ENCODE measurements around the gene EEFSEC. TPM values are rescaled to one million over a fixed set of nuclear protein-coding genes. Genes with fewer than 3 reads are reported as not detected.

EEFSEC gene
- total RNA-seq, 1 donor from 2014 or later = 16.9 TPM

DNA sequence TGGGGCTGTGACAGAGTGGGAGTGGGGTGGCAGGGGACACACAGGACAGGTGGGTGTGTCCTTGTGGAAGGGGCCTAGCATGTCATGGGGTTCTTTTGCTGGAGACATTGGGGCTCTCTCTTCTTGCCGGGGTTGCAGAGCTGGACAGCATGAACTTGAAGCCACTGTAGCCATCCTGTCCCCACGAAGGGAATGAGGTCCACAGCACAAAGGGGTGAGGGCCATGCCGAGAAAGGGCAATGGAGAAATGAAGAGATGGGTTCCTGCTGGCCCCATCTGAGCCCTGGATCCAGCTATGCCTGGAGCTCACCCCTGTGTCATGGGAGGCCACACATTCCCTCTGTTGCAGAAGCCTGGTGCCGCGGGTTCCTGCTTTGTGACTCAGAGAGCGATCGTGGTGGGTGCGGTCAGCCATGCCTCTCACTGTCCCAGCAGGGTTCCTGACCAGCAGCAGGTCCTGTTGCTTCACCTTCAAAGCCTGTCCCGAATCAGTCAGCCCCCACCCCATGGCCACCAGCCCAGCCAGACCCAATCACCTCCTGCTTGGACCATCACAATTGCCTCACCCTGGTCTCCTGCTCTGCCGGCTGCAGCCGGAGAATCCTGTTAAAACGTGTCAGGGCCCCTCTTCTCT lies 263.4 kb downstream of the EEFSEC start:
- DNase-seq = no peak
- ATAC-seq (ENCODE audit: poor library complexity) = no peak
- intact Hi-C loops (cut with DNase I) = no loop called here

DNA sequence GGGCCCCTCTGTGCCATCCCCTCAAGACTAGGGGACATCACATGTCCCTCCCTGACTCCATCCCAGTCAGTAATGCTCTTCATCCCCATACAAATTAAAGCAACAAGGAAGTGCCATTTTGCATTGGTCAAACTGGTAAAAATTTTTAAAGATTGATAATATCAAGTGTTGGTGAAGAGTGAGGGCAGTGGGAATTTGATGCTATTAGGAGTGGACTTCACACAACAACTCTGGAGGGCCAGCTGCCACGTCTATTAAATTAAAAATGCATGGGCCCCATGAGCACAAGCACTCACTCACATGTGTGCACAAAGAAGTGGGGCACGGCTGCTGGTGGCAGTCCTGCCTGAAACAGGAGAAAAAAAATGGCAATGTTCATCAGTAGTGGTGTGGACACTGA lies 265.6 kb downstream of the EEFSEC start:
- ATAC-seq (ENCODE audit: poor library complexity) (no peak), DNase-seq (no peak)
- intact Hi-C loops (cut with DNase I) = no loop called here

DNA sequence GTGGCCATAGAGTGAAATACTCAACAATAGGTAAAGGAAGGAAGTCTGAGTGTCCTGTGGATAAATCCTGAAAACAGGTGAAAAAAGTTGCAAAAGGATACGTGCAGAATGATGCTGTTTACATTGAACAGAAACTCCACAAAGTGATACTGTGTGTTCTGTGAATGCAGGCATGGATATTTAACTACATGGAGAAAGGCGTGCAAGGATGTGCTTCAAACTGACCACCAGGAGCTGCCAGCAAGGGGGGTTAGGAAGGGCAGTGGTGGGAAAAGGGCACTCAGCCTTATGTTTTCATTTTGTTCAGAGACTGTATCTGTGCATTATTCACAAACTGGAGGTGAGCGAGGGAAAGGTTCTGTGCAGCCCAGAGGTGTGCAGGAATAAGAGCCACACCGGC lies 266.0 kb downstream of the EEFSEC start:
- ATAC-seq (ENCODE audit: poor library complexity) (no peak), DNase-seq (no peak)
- intact Hi-C loops (cut with DNase I) = no loop called here

DNA sequence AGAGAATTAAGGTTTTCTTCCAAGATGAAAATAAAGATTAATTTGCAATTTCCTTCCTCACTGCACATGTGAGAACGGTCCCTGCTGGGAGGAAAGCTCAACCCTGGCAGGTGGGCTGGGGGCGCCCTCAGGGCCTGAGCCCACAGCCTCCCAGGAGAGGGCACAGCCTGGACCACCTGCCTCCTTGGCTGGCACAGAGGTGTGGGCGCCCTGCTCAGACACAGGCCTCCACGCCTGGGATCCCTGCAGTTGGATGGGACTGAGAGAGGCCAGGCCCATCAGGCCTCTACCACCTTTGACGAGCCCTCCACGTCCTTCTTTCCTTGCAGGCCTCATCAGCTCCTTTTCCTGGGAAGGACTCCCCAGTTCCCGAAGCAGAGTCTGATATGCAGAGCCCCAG lies 267.0 kb downstream of the EEFSEC start:
- no peak for ATAC-seq (ENCODE audit: poor library complexity)
- intact Hi-C loops (cut with DNase I) = no loop called here
- DNase-seq = no peak

DNA sequence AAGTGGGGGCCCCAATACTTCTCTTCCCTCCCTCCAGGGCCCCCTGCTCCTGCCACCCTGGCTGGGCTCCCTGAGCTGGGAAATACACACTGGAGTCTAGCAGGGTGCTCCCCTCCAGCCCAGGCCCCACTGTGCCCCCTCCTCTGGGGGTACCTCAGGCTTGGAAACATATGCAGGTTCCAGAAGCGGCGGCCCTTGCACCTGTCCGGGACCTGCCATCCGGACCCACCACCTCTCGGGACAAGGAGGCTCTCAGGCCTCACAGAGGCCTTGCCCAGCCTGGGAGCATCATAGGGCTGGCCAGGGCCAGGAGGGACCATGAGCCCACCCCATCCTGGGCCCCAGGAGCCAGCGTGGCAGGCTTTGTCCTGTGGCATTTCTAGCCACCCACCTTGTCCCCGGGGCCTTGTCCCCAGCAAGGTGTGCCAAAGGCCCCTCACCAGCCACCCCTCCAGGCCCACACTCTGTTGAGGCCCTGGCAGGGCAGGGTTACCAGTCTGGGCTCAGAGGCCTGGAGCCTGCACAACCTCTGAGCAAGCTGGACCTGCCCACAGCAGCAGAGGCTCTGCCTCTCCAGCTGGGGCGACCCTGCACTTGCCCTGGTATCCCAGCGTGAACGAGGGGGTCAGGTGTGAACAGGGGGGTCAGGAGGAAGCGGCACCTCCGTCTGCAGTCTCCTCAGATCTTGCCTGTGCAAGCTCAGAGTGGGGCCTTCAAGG lies 267.6 kb downstream of the EEFSEC start:
- DNase-seq (no peak), ATAC-seq (ENCODE audit: poor library complexity) (no peak)
- intact Hi-C loops (cut with DNase I) = no loop called here

DNA sequence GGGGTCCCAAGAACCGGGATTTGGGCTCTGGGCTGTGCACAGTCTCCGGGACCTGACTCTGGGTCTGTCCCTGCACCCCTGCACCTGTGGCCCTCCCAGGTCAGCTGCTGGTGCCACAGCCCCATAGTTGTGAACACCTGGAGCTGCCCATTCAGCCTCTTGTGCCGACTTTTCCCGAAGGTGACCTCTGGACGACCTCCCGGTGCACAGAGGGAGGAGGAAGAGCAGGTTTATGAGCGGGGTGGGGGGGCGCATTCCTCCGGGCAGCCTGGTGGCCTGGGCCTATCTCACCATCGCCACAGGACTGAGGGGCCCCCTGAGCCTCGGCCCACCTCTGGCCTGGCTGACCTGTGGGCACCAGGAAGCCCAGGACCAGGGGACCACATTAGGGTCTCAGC lies 268.2 kb downstream of the EEFSEC start:
- ATAC-seq (ENCODE audit: poor library complexity) (no peak), DNase-seq (no peak)
- intact Hi-C loops (cut with DNase I) = no loop called here

DNA sequence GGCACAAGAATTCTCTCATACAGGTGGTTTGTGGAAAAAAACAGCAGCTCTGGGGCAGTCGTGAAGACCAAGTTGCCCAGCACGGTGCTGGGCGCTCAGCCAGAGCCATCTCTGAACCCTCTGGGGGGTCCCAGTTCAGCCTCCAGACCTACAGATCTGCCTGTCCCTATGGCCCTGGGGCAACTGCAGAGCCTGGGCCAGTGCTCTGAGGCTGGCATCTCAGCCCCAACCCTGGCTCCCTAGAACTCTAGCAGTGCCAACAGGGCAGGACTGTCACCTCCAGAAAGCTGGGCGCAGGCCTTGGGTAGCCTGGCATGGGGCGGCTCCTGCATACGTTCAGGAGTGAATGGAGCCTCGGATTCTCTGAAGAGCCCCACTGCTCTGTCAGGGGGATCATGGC lies 268.7 kb downstream of the EEFSEC start:
- ATAC-seq (ENCODE audit: poor library complexity) (no peak), DNase-seq (no peak)
- intact Hi-C loops (cut with DNase I) = no loop called here

DNA sequence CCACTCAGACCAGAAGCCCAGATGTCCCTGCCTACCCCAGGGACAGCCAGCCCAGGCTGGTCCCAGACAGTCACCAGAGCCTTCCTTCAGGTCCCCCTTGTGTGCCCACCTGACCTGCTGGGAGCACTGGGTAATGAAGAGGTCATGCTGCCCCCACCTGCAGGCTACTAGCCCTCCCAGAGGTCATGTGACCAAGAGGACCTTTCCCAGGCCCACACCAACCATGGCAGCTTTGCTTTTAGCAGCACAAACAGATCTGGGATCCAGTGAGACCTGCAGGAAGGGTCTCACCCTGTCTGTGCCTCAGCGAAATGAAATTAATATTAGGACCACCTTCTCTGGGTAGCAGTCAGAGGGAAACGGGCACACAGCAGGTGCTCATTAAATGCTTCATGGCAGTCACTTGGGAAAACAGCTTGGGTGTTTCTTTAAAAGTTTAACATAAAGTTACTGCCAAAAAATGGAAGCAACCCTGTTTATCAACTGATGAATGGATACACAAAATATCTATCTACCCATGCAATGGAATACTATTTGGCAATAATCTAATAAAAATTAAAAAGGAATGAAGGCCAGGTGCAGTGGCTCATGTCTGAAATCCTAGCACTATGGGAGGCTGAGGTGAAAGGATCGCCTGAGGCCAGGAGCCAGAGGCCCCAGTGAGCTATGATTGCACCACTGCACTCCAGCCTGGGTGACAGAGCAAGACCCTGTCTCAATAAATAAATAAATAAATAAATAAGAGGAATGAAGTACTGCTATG lies 269.7 kb downstream of the EEFSEC start:
- intact Hi-C loops (cut with DNase I) = no loop called here
- DNase-seq = no peak
- ATAC-seq (ENCODE audit: poor library complexity) = no peak

DNA sequence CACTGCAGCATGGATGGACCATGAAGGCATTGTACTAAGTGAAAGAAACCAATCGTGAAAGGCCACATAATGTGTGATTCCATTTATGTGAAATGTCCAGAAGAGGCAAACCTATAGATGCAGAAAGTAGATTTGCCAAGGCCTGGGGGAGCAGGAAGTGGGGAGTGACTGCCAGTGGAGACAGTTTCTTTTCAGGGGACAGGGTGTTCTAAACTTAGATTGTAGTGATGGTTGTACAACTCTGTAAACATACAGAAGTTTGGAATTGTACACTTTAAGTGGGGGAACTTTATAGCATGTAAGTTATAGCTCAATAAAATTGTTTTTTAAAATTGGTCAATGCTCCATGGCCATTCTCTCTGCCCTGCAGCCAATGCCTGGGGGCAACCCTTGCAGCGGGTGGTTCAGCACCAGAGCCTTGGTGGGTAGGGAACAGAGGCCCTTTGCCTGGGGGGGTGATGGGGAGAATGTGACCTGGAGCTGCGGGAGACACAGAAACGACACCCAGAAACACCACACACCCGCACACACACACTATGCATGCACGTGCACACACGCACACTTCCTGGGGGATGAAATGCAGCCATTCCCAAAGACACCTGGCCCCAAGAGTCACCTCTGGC lies 270.4 kb downstream of the EEFSEC start:
- ATAC-seq (ENCODE audit: poor library complexity) (no peak), DNase-seq (no peak)
- intact Hi-C loops (cut with DNase I) = no loop called here

DNA sequence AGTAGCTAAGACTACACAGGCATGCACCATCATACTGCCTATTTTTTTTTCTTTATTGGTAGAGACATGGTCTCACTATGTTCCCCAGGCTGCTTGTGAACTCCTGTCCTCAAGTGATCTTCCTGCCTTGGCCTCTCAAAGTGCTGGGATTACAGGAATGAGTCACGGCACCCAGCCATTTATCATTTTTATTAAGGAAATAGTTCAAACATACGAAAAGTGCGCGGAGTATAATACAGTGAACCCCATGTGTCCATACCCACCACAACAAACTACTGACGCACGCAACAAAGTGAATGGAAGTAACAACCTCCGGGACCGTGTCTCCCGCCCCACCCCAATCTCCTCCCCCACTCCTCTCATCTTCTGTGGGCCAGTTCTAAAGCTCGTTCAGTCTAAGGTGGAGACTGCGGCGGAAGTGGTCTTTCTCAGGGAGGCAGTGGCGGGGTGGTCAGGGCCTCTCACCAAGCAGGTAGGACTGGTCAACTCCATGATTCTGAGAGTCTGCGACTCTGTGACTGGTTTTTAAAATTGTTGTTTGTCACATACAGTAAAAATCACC lies 271.3 kb downstream of the EEFSEC start:
- ATAC-seq (ENCODE audit: poor library complexity) (no peak), DNase-seq (no peak)
- intact Hi-C loops (cut with DNase I) = loop anchor here (5.0 kb wide), 2 partner anchors 73 to 183 kb away; no protein-coding TSS in a partner anchor

DNA sequence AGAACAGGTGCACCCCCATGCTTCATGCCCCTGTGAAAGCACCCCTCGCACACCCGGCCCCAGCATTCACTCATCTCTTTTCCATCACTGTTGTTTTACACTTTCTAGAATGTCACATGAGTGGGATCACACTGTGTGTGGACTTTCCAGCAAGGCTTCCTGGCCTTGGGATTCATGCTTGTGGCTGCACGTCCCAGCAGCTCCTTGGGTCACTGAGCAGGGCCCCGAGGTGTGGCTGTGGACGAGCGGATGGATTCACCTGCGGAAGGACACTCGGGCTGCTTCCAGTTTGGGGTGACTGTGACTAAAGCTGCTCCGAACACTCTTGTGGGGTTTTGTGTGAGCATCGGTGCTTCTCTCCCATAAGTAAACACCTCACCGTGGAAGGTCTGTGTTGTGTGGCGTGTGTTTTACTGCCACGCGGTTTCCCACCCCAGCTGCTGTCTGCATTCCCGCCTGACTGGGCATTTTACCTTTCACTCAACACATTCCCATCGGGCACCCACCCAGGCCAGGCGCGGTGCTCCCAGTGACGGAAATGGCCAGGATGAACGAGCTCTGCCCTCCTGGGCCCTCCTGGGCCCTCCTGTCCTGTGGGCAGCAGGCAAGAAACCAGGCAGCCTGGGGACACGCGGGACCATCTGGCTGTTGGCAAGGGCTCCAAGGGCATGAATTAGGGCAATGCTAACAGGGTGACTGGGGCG lies 272.0 kb downstream of the EEFSEC start:
- intact Hi-C loops (cut with DNase I) = loop anchor here (5.0 kb wide), 2 partner anchors 72 to 182 kb away; no protein-coding TSS in a partner anchor
- peak; percentile 60 for ATAC-seq (ENCODE audit: poor library complexity)

DNA sequence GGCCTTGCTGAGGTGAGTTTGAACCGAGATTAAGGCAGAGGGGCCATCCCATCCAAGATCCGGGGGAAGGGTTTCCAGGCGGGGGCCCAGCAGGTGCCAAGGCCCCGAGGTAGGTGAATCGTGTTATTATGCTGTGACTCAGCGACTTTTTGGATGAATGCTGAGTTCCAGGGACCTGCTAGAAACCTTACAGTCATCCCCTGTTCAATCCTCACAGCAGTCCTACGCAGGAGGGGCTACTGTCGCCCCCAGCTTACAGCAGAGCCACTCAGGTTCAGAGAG lies 272.5 kb downstream of the EEFSEC start:
- DNase-seq (no peak), ATAC-seq (ENCODE audit: poor library complexity) (no peak)
- intact Hi-C loops (cut with DNase I) = loop anchor here (5.0 kb wide), 2 partner anchors 72 to 182 kb away; no protein-coding TSS in a partner anchor

More for the DNA sequence above, 272.0 kb downstream of the EEFSEC start:
- DNase-seq = no peak

DNA sequence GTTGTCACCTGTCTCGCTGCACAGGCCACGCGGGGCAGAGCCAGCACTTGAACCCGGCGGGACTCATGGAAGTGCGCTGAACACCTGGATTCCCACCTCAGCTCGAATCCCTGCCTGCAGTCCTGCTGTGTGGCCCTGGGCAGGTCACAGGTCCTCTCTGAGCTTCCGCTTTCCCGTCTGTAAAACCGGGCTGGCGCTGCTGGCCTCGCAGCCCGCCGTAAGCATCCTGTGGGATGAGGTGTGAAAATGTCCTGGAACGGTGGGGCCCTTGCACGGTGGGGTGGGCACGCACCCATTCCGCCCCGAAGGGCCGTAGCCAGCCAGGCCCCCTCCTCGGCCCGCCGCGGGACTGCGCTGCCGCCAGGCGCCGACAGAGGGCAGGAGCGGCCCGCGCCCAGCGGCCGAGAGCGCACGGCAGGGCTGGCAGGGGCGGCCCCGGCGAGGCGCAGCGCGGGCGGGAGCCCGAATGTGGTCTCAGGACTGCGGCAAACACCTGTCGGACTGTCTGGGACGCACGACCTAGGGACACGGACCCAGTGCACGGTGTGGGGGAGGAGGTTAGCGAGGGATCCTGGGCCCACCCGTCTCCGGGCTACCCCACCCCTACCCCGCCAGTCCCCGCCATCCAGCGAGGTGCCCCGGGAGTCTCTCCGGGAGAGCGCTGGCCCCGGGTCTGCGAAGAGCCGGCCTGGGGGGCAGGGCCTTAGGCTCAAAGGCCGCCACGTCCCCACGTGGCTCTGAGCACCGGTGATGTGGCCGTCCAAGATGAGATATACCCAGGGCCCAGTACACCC lies 273.0 kb downstream of the EEFSEC start:
- ATAC-seq (ENCODE audit: poor library complexity) (peak; percentile 95), DNase-seq (peak; percentile 65)
- intact Hi-C loops (cut with DNase I) = loop anchor here (5.0 kb wide), 2 partner anchors 71 to 181 kb away; no protein-coding TSS in a partner anchor

DNA sequence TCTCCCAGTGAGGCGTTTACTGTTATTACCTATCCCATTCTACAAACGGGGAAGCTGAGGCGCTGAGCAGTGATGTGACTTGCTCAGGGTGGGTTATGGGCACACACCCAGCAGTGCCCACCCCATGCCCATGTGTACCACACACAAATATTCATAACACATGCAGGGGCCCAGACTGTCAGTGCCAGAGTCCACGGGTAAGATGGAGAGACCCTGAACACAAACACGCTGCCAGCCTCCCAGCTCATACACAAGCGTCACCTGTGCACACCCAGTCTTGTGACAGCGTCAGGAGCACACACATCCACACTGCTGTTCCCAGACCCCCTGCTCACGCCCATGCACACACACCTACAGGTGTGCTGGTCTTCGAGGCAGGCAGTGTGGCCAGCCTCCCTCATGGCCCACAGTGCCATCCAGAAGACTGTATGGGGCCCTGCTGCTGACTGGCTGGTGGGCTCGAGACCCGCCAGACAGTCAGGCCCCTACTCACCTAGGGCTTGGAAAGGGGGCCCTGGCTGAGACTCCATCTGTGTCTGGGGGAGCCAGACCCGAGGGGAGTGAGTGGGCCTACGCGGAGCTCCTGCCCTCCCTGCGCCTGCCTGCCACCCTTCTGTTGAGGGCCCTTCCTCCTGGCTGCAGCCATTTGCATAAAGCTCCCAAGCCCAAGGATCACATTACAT lies 274.0 kb downstream of the EEFSEC start:
- intact Hi-C loops (cut with DNase I) = loop anchor here (5.0 kb wide), 2 partner anchors 70 to 180 kb away; no protein-coding TSS in a partner anchor
- ATAC-seq (ENCODE audit: poor library complexity) (no peak), DNase-seq (no peak)

DNA sequence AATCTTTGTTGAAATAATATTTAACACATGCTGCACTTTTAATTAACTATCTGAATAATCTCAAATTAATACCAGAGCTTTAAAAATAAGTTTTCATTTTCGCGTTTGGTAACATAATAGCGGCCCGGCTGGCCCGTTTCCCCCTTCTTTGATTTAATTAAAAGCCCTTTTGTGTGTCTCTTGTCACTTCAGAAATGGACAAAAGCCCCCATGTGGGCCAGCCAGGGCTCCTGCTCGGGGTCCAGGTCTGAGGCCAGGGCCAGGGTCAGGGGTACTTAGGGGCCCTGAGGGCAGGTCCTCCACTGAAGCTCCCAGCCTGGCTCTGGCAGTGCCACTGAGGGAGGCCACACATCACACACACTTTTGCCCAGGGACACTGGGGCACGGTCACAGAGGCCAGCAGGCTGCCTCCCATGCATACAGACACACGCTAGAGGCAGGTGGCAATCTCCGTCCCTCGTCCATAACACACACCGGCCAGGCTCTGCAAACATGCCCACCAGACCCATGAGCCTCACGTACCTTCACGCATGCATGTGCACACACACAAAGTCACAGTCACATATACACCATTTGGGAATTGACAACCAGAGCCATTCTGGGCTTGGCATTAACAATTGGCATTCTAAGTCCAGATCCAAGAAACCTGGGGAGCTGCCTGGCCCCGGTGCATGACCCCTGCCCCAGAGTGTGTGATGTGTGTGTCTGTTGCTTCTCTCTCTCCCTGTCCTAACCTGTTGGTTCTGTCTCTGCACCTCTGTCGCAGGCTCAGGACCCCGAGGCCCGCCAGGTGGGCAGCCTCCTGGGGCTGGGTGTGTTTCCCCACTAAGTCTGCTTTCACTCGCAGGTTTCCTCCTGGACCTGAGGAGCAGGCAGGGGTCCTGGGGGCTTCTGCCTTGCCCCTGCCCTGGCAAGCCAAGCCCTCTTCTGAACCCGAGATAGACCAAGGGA lies 274.9 kb downstream of the EEFSEC start:
- intact Hi-C loops (cut with DNase I) = loop anchor here (5.0 kb wide), 2 partner anchors 69 to 179 kb away; no protein-coding TSS in a partner anchor
- no peak for ATAC-seq (ENCODE audit: poor library complexity)

DNA sequence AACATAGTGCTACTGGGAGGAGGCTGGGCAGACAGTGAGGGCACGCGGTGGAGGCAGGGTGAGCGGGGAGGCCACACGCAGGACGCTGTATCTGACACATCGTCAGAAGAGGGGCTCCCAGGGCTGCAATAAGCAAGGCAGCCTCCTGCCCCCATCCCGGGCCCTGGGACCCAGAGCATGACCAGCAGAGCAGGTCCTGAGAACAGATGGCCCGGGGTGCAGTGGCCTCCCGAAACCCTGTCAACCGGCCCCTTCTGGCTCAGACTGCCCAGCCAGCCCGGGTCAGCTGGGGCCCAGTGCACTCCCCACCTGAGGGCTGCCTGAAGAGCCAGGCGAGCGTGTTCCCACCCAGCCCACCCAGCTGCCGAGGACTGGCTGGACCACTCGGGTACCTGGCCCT lies 276.0 kb downstream of the EEFSEC start:
- ATAC-seq (ENCODE audit: poor library complexity) (no peak), DNase-seq (no peak)
- intact Hi-C loops (cut with DNase I) = loop anchor here (5.0 kb wide), 2 partner anchors 68 to 178 kb away; no protein-coding TSS in a partner anchor

More for the DNA sequence above, 274.9 kb downstream of the EEFSEC start:
- no peak for DNase-seq
